ENCODE measurements around the gene CDH8.
"Not testable (repeated sequence)": the region's sequence is repeated elsewhere in the genome, so short reads cannot be mapped to it uniquely, and the experiment has no call there.

The CDH8 gene

GRCh38 chr16:61934601-61935000 lies 101.6 kb downstream of the CDH8 start:
- DNase-seq = no peak

DNA sequence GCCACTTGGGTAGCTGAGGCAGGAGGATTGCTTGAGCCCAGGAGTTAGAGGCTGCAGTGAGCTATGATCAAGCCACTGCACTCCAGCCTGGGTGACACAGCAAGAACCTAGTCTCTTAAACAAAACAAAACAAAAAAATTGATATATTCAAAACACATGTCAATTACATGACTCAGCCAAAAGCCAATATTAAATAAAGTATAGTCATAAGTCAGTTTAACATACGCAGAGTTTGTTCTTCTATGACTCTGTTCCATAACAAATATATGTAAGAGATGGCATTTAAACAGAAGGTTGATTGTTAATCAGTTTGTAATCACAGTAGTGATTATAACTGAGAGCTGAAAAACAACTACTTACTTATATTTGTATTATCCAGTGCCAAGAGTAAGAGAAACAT lies 106.5 kb downstream of the CDH8 start:
- DNase-seq = no peak

DNA sequence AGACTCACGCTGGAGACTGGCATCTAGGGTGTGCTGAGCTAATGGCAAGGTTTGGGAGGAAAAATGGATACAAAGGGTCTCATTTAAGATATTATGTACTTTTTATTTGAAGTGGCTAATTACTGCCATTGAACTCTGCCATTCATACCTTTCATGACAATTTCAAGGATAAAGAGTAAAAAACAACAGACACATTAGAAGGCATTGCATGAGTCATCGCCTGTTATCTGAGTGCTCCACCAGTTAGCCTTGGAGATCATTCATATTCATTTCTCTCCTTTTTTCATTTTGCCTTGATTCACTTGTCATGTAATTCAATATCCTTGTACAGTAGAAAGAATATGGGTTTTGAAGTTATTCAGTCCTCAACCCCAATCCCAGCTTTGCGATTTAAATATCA lies 109.5 kb downstream of the CDH8 start:
- peak; percentile 5 for DNase-seq

DNA sequence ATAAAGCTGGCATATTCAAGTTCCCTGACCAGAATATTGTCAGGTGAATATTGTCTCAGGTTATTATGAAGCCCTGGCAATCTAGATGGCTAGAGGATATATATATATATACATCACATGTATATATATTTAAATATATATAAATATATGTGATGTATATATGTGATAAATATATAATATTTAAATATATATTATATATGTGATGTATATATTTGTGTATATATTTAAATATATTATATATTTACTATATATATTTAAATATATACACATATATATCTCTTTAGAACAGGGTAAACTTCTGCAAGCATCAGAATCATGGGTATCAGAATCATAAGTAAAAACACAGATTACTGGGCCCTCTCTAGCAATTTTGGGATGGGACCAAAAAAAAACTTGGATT lies 112.6 kb downstream of the CDH8 start:
- DNase-seq = no peak

- DNase-seq = no peak
Observed at GRCh38 chr16:61921373-61921772, 114.9 kb downstream of the CDH8 start.

GRCh38 chr16:61917865-61918826 lies 118.1 kb downstream of the CDH8 start:
- DNase-seq = not testable (repeated sequence)

DNA sequence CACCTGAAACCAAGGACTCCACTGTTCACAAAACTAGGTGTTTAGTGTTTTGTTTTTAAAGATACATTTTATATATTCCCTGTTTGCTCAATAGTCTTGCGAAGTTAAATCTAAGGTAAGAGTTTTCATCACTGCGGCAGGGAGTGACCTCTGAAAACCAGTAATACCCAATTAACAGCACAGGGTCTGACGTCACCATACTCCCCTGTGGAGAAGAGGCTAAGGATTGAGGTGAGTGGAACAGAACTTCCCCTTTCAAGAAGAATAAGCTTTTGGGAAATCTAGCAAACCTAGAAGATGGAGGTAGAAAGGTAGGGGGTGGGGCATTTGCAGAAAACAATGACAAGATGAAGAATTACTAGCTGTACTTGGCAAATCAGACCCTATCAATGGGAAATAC lies 120.7 kb downstream of the CDH8 start:
- no peak for DNase-seq

GRCh38 chr16:61909074-61909473 lies 127.2 kb downstream of the CDH8 start:
- no peak for DNase-seq

- no peak for DNase-seq
Observed at GRCh38 chr16:61908426-61908825, 127.8 kb downstream of the CDH8 start.

- DNase-seq = no peak
Observed at GRCh38 chr16:61901689-61902088, 134.5 kb downstream of the CDH8 start.

DNA sequence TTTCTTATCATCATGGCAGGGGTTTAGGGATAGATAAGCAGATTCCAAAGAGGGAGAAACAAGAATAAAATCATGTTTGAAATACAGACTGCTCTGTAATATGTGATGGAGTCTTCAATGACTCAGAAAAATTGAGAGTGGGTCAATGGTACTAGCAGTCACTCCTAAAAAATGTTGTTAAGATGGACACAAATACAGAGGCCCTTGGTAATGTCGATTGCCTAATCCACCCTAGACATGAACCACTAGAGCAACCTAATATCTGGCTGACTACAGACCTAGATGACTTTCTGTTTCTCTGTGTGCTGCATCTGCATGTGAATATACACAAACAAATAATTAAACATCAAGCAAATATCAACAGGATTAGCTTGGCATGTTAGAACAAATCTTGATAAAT lies 135.8 kb downstream of the CDH8 start:
- DNase-seq = peak; percentile 77

DNA sequence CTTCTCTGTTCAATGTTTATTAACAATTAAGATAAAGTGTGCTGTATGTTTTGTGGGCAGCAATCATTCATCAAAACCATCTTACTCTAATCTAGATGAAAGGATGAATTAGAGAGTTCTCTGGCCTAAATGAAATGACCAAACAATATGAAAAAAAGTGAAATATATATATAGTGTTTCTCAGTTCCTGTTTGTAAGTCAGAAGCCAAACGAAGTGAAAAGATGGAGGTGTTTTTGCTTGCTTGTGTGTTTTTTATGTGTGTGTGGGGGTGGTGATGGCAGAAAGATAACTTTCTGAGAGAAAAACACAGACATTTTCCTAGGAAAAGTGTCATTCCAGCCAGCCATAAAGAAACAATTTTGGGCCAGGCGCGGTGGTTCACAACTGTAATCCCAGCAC lies 138.6 kb downstream of the CDH8 start:
- no peak for DNase-seq

DNA sequence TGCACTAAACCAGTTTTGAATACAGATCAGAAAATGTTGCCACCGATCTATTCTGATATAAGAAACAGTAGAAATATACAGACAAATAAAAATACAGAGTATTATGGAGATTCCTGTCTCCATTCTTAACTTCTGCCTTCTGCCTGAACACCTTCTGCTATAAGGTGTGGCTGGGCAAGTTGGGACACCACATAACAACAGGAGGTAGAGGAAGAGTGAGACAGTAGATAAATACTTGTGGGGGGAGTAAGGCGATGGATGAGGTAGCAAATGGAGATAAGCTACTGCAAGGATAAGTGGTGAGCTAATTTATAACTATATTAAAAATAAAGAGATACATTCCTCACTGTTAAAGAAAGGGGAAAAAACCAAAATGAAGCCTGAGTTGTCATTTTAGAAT lies 143.7 kb downstream of the CDH8 start:
- DNase-seq = no peak

DNA sequence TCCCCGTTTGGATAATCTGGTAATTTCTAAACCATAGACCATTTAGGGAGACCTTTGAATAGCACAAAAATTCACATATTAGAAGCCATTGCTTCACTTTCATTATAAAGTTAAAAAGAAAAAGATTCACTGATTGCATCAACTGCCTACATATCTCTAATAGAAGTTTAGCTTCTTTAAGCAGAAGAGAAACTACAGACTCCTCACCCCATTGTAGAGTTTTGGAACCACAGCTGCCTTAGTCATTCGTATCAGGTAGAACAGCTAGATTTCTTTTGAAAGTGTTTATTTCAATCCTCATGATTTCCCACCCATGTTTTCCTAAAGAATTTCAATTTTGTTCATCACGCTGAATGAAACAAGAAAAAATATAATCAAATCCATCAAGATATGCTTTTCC lies 144.8 kb downstream of the CDH8 start:
- DNase-seq = no peak

DNA sequence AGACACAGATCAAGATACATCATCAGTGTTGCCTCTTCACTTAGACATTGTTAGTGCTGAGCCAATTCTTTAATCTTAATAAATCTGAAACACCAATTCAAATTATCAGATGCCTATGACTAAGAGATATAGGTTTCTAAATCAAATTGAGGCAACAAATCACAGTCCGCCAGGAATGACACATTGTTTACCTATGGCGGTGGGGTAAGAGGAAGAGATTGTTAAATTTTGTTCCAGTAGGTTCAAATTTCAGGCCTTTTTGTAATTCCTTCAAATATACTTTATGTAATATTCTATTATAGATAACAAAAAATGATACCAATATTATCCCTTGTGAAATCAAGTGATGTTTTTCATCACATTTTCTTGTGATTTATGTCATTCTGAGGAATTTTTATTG lies 145.9 kb downstream of the CDH8 start:
- DNase-seq = no peak

GRCh38 chr16:61887903-61888302 lies 148.3 kb downstream of the CDH8 start:
- DNase-seq = peak; percentile 80

DNA sequence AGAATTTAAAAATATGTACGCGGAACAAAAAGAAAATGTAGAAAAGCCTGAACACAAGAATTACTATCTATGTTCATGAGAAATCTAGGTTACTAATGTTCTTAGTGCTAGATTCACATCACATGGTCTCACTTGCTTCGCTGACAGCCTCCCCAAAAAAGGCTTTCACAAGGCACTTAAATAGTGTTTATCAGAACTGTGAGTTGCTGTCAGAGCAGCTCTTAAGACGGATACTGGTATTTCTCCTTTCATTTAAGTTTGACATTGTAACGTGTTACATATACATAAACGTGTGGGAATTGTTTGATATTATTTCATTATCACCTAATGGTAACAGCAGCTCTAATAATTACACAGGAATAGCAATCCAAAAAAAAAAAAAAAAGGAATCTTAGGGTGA lies 150.9 kb downstream of the CDH8 start:
- DNase-seq = no peak

DNA sequence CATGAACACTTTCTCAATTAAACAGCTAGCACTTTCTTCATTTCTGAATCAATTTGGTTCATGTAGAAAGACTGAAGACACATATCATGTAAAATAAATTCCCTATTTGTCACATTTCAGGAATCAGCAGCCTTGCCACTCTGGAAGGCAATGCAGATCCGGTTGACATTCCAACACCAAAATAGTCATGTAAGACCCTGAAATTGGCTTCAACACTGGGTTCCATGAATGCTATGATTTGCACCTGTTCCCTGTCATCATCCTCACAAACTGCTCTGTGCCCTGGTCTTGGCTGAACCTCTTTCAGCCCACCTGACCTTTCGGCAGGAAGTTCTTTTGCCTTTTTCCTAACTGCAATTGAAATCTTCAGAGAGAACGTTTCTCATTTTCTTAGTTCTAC lies 156.9 kb downstream of the CDH8 start:
- DNase-seq = no peak

DNA sequence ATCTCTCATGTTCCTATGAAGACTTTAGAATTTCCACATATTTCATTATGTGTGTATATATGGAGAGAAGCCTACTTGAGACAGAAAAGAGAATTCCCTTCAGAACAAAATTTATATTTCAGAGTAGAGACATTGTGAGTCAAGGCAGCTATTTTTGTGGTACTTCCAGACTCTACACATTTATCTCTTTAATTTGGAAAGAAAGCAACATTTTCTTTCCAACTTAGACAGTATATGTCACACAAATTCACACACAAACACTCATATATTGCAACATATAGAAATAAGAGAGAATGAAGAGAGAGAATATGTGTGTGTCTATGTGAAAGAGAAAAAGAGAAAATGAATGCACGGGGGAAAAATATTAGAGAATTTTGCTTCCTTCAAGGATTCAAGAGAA lies 158.8 kb downstream of the CDH8 start:
- DNase-seq = no peak

- no peak for DNase-seq
Observed at GRCh38 chr16:61872778-61873119, 163.5 kb downstream of the CDH8 start.

DNA sequence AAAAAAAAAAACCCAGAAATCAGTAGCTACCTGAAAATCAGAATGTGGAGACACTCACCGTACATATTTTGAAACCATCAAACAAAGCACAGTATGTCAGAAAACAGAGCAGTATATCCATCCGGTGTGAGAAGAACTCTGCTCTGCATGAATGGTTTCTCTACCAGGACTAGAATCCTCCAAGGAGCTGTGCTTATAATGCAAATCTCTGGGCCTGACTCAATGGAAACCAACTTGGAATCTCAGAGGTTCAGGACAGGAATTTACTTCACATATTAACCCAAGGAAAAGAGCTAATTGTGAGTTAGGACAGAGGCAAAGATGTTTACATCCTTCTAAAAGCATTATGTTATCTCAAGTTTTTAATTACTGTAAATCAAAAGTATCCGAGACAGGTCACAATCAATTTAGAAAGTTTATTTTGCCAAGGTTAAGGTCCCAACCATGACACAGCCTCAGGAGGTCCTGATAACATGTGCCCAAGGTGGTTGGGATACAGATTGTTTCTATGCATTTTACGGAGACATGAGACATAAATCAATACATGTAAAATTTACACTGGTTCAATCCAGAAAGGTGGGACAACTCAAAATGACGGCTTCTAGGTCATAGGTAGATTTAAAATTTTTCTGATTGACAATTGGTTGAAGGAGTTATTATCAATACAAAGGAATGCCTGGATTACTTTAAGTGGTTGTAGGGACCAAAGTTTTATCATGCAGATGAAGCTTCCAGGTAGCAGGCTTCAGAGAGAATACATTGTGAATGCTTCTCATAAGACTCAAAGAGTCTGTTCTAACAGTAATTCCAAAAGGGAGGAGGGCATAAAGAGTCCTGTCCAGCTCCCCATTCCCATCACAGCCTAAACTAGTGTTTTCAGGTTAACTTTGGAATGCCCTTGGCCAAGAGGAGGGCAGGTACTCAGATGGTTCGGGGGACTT lies 164.1 kb downstream of the CDH8 start:
- DNase-seq = no peak

DNA sequence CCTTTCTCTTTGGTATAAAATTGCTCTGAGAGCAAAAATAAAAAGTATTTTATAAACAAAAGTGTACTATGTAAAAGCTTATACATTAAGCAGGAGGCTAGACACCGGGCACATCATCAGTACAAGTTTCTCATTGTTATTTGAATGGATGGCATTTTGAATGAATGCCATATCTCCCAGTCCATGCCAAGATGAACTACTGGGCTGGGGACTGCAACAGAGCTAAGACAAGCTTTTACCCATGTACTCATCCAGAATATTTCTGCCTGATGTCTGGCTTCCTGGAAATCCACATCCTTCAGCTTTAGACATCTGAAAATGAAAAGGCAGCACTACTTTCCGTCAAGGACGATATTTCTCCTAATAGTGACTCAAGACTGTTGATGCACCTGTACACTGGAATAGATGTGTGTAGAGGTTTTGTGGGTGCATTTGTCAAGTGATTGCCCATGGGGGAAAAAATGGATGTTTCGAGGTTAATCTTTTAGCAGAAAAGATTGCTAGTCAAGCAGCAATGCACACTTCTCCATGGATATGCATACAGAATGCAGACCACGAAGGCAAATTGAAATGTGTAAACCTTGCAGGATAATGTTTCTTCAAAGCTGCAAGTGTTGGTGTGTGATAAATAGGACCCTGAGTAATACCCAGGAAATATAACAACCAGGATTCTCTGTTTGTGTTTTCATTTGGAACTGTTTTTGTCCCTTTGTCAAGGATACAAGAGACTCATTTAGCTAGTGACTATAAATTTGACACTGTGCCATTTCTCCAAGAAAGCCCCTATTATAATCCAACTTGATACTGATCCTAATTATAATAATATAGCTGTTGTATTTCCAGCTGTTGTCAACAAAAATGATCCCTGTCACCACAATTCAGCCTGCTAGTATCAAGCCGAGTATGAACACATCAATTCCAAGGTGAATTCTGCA lies 173.8 kb downstream of the CDH8 start:
- DNase-seq = no peak

- peak; percentile 57 for DNase-seq
Observed at GRCh38 chr16:61858988-61859387, 177.2 kb downstream of the CDH8 start.
